ENCODE data around the gene CDC73. TPM values are rescaled to one million over a fixed set of nuclear protein-coding genes. Genes with fewer than 3 reads are reported as not detected.
"Not testable (repeated sequence)": the region's sequence is repeated elsewhere in the genome, so short reads cannot be mapped to it uniquely, and the experiment has no call there.

Gene CDC73
- total RNA-seq, 1 donor from 2014 or later: 46.8 TPM

GRCh38 chr1:193221651-193222050, 99.8 kb downstream of the CDC73 start:
- no peaks in the 10 kb centered on the region for H3K9me3 ChIP-seq (replicated peaks)
- intact Hi-C loops (cut with micrococcal nuclease): no loop called here
- H3K4me3 ChIP-seq: no peak overlapping the region
- H3K4me1 ChIP-seq: peaks cover 23% of the 10 kb centered on the region
- TF ChIP-seq CTCF (IDR thresholded peaks at IDR 0.05; ENCODE audit: borderline replicate concordance): no peak
- no peaks in the 10 kb centered on the region for H3K27me3 ChIP-seq (ENCODE audit: low read depth)
- peak overlapping the region; percentile 44 for H3K27ac ChIP-seq (replicated peaks)
- no peak for DNase-seq
- peaks cover 7% of the 10 kb centered on the region for H3K36me3 ChIP-seq

- peaks cover 23% of the 10 kb centered on the region for H3K4me1 ChIP-seq
- H3K27ac ChIP-seq (replicated peaks): peak overlapping the region; percentile 44
- H3K9me3 ChIP-seq (replicated peaks): no peaks in the 10 kb centered on the region
- no peaks in the 10 kb centered on the region for H3K27me3 ChIP-seq (ENCODE audit: low read depth)
- peaks cover 7% of the 10 kb centered on the region for H3K36me3 ChIP-seq
- H3K4me3 ChIP-seq: no peak overlapping the region
- no peak for DNase-seq
- no peak for TF ChIP-seq CTCF (IDR thresholded peaks at IDR 0.05; ENCODE audit: borderline replicate concordance)
- intact Hi-C loops (cut with micrococcal nuclease): no loop called here
These were observed 100.3 kb downstream of the CDC73 start for GRCh38 chr1:193222056-193222615.

GRCh38 chr1:193229136-193229535, 107.3 kb downstream of the CDC73 start:
- Histone ChIP-seq H3K4me1 (no peaks in the 10 kb centered on the region), H3K36me3 (peaks cover 14% of the 10 kb centered on the region), H3K27me3 (ENCODE audit: low read depth) (no peaks in the 10 kb centered on the region), H3K27ac (replicated peaks) (no peak overlapping the region), H3K9me3 (replicated peaks) (no peaks in the 10 kb centered on the region), H3K4me3 (no peak overlapping the region)
- intact Hi-C loops (cut with micrococcal nuclease): no loop called here
- TF ChIP-seq CTCF (IDR thresholded peaks at IDR 0.05; ENCODE audit: borderline replicate concordance): no peak
- no peak for DNase-seq

GRCh38 chr1:193231146-193231545, 109.3 kb downstream of the CDC73 start:
- intact Hi-C loops (cut with micrococcal nuclease); H3K27ac ChIP-seq (replicated peaks); H3K27me3 ChIP-seq (ENCODE audit: low read depth); DNase-seq; H3K4me1 ChIP-seq; H3K4me3 ChIP-seq; H3K9me3 ChIP-seq (replicated peaks): not testable (repeated sequence)
- H3K36me3 ChIP-seq: peaks cover 19% of the 10 kb centered on the region

GRCh38 chr1:193234530-193234929, 112.7 kb downstream of the CDC73 start:
- no peaks in the 10 kb centered on the region for H3K27me3 ChIP-seq (ENCODE audit: low read depth)
- peaks cover 5% of the 10 kb centered on the region for H3K4me1 ChIP-seq
- no peak for DNase-seq
- peaks cover 48% of the 10 kb centered on the region for H3K36me3 ChIP-seq
- intact Hi-C loops (cut with micrococcal nuclease): no loop called here
- H3K27ac ChIP-seq (replicated peaks): no peak overlapping the region
- no peaks in the 10 kb centered on the region for H3K9me3 ChIP-seq (replicated peaks)
- no peak for TF ChIP-seq CTCF (IDR thresholded peaks at IDR 0.05; ENCODE audit: borderline replicate concordance)
- H3K4me3 ChIP-seq: no peak overlapping the region

- H3K27ac ChIP-seq (replicated peaks): no peak overlapping the region
- no peaks in the 10 kb centered on the region for H3K27me3 ChIP-seq (ENCODE audit: low read depth)
- H3K4me3 ChIP-seq: no peak overlapping the region
- H3K9me3 ChIP-seq (replicated peaks): no peaks in the 10 kb centered on the region
- H3K36me3 ChIP-seq: peaks cover 47% of the 10 kb centered on the region
- no peak for DNase-seq
- H3K4me1 ChIP-seq: peaks cover 5% of the 10 kb centered on the region
- TF ChIP-seq CTCF (IDR thresholded peaks at IDR 0.05; ENCODE audit: borderline replicate concordance): no peak
- intact Hi-C loops (cut with micrococcal nuclease): no loop called here
These were observed 115.6 kb downstream of the CDC73 start for GRCh38 chr1:193237381-193237978.

All from left ventricle myocardium inferior (tissue), 1 donor.